B cell (primary cell): ENCODE measurements around the gene MAGEA9B. TPM values are rescaled to one million over a fixed set of nuclear protein-coding genes. Genes with fewer than 3 reads are reported as not detected.

Experiments used
- ATAC-seq: fragments of 200-7000 bp; cut with Tn5 transposase; one replicate; pipeline ENCODE4 v1.10.0; 2021; ENCODE audit warnings: low read depth, mild to moderate bottlenecking, moderate number of reproducible peaks, moderate library complexity
- CTCF ChIA-PET: fragments of 350-600 bp; sonication (Branson Sonifier 250); formaldehyde crosslinking; loops from one replicate; lab custom pipeline; 2021; ENCODE audit warnings: antibody characterized with exemption, inconsistent platforms; lab: Charles Lee
- POLR2A ChIA-PET: fragments of 350-600 bp; sonication (Branson Sonifier 250); formaldehyde crosslinking; loops from one replicate; lab custom pipeline; 2021; ENCODE audit warnings: antibody characterized with exemption; lab: Charles Lee
- DNase-seq: peaks from one replicate; pipeline ENCODE4 v3.0.0; 2013
- H2AFZ ChIP-seq: 2 replicates; pipeline ENCODE4 v1.6.1; 2012; ENCODE audit warnings: mild to moderate bottlenecking, low read depth, low read length; ENCODE audit not compliant: insufficient read depth, poor library complexity, severe bottlenecking
- H3K27ac ChIP-seq, 2 donors: 1 replicate in 1 of 2; 2 replicates in 1 of 2; pipeline ENCODE4 v1.5.1; 2012 to 2013; ENCODE audit warnings: low read length in 2 of 2, mild to moderate bottlenecking in 2 of 2, moderate library complexity in 1 of 2
- H3K27me3 ChIP-seq, 4 experiments: fragments of 200-600 bp in 1 of 4; sonication (generic) in 1 of 4; replicated peaks in 1 of 4; 1 replicate in 2 of 4; 2 replicates in 2 of 4; pipeline versions ENCODE4 v1.6.1 to v1.7.0; 2013 to 2016; ENCODE audit warnings: low read length in 3 of 4, mild to moderate bottlenecking in 2 of 4, mixed read lengths in 1 of 4, moderate library complexity in 1 of 4; ENCODE audit not compliant: insufficient read depth in 4 of 4, control insufficient read depth in 3 of 4; ENCODE audit errors: control extremely low read depth in 1 of 4
- H3K36me3 ChIP-seq, 2 experiments: replicated peaks in 1 of 2; 1 replicate in 1 of 2; 2 replicates in 1 of 2; pipeline versions ENCODE4 v1.6.1 to v1.7.1; 2013; ENCODE audit warnings: low read length in 1 of 2; ENCODE audit not compliant: insufficient read depth in 2 of 2, control insufficient read depth in 1 of 2; ENCODE audit errors: control extremely low read depth in 1 of 2, extremely low read depth in 1 of 2
- H3K4me1 ChIP-seq, 2 donors: fragments of 200-600 bp in 1 of 2; sonication (generic) in 1 of 2; 1 replicate in 1 of 2; 2 replicates in 1 of 2; pipeline versions ENCODE4 v1.5.1 to v1.6.1; 2013 to 2017; ENCODE audit warnings: low read length in 2 of 2; ENCODE audit not compliant: control insufficient read depth in 2 of 2, insufficient read depth in 2 of 2
- H3K4me2 ChIP-seq: replicated peaks from 2 replicates; pipeline ENCODE3; 2012; ENCODE audit warnings: mild to moderate bottlenecking, low read depth, low read length; ENCODE audit not compliant: poor library complexity, severe bottlenecking
- H3K4me3 ChIP-seq, 5 experiments: fragments of 200-600 bp in 1 of 5; sonication (generic) in 1 of 5; 1 replicate in 3 of 5; 2 replicates in 2 of 5; pipeline versions ENCODE4 v1.5.1 to v1.7.0; 2011 to 2016; ENCODE audit warnings: low read length in 4 of 5, mild to moderate bottlenecking in 4 of 5, low read depth in 2 of 5, control low read depth in 1 of 5, moderate library complexity in 1 of 5; ENCODE audit not compliant: insufficient read depth in 1 of 5; ENCODE audit errors: control extremely low read depth in 1 of 5, extremely low read depth in 1 of 5
- H3K79me2 ChIP-seq: fragments of 200-600 bp; sonication (generic); one replicate; pipeline ENCODE4 v1.6.0; 2016; ENCODE audit warnings: low read length; ENCODE audit not compliant: control insufficient read depth, insufficient read depth
- H3K9ac ChIP-seq: fragments of 200-600 bp; sonication (generic); 2 replicates; pipeline ENCODE4 v1.6.1; 2017; ENCODE audit warnings: mild to moderate bottlenecking, low read length, moderate library complexity
- H3K9me3 ChIP-seq, 3 donors: one replicate each; pipeline versions ENCODE4 v1.6.1 to v1.7.1; 2013; ENCODE audit warnings: low read length in 2 of 3; ENCODE audit not compliant: control insufficient read depth in 2 of 3, insufficient read depth in 1 of 3; ENCODE audit errors: control extremely low read depth in 1 of 3
- H4K20me1 ChIP-seq: 2 replicates; pipeline ENCODE4 v1.6.0; 2012; ENCODE audit warnings: mild to moderate bottlenecking, low read length; ENCODE audit not compliant: insufficient read depth, control insufficient read depth, poor library complexity, severe bottlenecking
- H3K27ac Mint-ChIP-seq: one replicate; pipeline ENCODE4 v1.8.0; 2021; ENCODE audit warnings: mixed read lengths
- H3K27me3 Mint-ChIP-seq: one replicate; pipeline ENCODE4 v1.8.0; 2021; ENCODE audit warnings: mixed read lengths
- H3K4me1 Mint-ChIP-seq: one replicate; pipeline ENCODE4 v1.8.0; 2021; ENCODE audit warnings: mixed read lengths
- H3K4me3 Mint-ChIP-seq: one replicate; pipeline ENCODE4 v1.8.0; 2021; ENCODE audit warnings: mixed read lengths
- H3K9me3 Mint-ChIP-seq: one replicate; pipeline ENCODE4 v1.8.0; 2022; ENCODE audit warnings: mixed read lengths; ENCODE audit not compliant: insufficient read depth
- CTCF ChIP-seq: fragments of 200-600 bp; IDR thresholded peaks from one replicate; pipeline ENCODE4 v1.8.0; 2022; ENCODE audit warnings: antibody characterized with exemption, mild to moderate bottlenecking
- EZH2 ChIP-seq: IDR thresholded peaks from 2 replicates; pipeline ENCODE4 v1.6.1; 2012; ENCODE audit warnings: borderline replicate concordance, low read depth, mild to moderate bottlenecking, moderate library complexity, low read length; ENCODE audit not compliant: insufficient read depth, poor library complexity, severe bottlenecking
- WGBS: methylation state at CpG from one replicate; pipeline ENCODE4 v1.1.5; 2013; ENCODE audit warnings: missing lambda C conversion rate; ENCODE audit not compliant: insufficient coverage; 5-methylcytosine and 5-hydroxymethylcytosine counted together
- intact Hi-C: fragments of 100-400 bp; cut with micrococcal nuclease; formaldehyde crosslinking; loops from one replicate; pipeline ENCODE4 v1.10.0; 2022
- polyA plus RNA-seq: library from polyadenylated mRNA; depleted of rRNA; stranded (reverse); fragments of >200 nt; gene quantifications from 2 replicates; pipeline ENCODE4 v1.2.3, GENCODE V29; 2012
- total RNA-seq, 2 donors: library from RNA; stranded (reverse); fragments of 120-200 nt in 1 of 2; gene quantifications; 1 replicate in 1 of 2; 2 replicates in 1 of 2; pipeline versions ENCODE4 v1.2.3 to v1.2.4, GENCODE V29; 2013 to 2022

MAGEA9B gene
- total and polyA plus RNA-seq, 2 donors (not counting 1 experiment from before 2014, with no cell fraction given): 0.04 TPM; not detected in 1

DNA sequence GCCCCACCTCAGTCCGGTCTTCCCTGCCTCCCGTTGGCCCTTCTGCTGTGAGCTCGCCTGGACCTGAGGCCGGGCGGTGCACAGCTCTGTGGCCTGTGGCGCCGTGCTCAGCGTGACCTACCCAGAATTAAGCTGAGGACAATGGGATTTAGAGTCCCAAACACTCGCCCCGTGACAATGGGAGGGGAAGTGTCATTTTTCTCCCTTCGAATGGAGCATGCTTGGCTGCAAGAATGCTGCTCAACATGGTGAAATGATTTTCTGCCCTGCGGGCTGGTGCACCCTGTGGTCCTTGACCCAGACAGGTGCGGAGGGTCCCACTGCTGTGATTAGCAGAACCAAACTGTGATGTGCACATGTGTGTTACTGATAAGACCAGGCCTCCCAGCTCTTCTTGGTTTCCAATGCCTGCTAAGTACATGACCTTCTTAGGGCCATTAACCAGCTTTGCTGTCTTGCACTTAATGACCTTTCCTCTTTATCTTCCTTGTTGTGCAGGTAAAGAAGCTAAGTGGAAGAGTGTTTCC lies 45.7 kb downstream of the MAGEA9B start:
- H3K27me3 Mint-ChIP-seq: no peaks in the 10 kb centered on the region
- Histone ChIP-seq H3K4me3 (peak overlapping the region; percentile 4 to 81 (median 68)), H3K79me2 (peaks cover 7% of the 10 kb centered on the region), H3K27me3 (no peaks in the 10 kb centered on the region), H3K4me1 (peaks cover 6 to 13% of the 10 kb centered on the region in 2 donors), H3K9me3 (no peaks in the 10 kb centered on the region), H2AFZ (peak overlapping the region; percentile 18), H4K20me1 (no peaks in the 10 kb centered on the region), H3K27ac (peak overlapping the region; percentile 99), H3K9ac (peak overlapping the region; percentile 78), H3K36me3 (no peaks in the 10 kb centered on the region), H3K4me2 (peak overlapping the region; percentile 79)
- H3K9me3 Mint-ChIP-seq: no peaks in the 10 kb centered on the region
- WGBS: under 1% methylated on average over 11 of the region's 13 CpGs
- ChIA-PET CTCF (interaction anchor here (3.5 kb wide), 1 partner anchor 30 kb away, joined by 20 read pairs; no protein-coding TSS in a partner anchor), POLR2A (no interaction called here)
- ATAC-seq (no peak), DNase-seq (no peak)
- intact Hi-C loops: no loop called here
- H3K27ac Mint-ChIP-seq: peak overlapping the region; percentile 100
- H3K4me3 Mint-ChIP-seq: peak overlapping the region; percentile 95
- peaks cover 12% of the 10 kb centered on the region for H3K4me1 Mint-ChIP-seq
- no peak for TF ChIP-seq EZH2
- no peak for TF ChIP-seq CTCF
